GM19328 (cell line): ENCODE results near the gene COX7B2.
A peak's percentile ranks its signal among the peaks of the same experiment; 100 is the strongest.

Experiments used
- ATAC-seq: cut with Tn5 transposase; IDR thresholded peaks from one replicate; pipeline ENCODE4 v1.9.1; 2021; ENCODE audit warnings: mild to moderate bottlenecking, moderate library complexity; ENCODE audit not compliant: unreplicated experiment

The COX7B2 gene

DNA sequence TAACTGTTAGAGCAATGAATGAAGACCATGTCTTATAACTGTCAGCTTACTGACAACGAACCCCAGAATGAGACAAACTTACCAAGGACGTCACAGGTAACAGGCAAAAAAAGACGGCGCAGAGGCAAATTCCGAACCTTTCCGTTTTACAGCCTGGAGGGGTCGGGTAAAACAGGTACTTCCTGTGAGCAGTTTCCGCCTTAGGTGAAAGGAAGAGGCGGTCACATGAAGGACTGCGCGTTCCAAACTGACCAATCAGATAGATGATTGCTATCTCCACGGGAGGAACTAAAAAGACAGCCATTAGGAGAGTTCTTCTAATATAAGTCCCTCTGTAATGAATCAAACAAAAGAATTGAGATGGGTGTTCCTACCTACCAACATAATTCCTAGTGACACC lies at the start of gene COX7B2:
Gene COX7B2 (minus strand): TSS at position 168 of the 400 bp plus-strand sequence. CDS start 174,053 bp downstream, outside the sequence.
- ATAC-seq: no peak

- no peak for ATAC-seq
Observed at GRCh38 chr4:46956451-46956850, 47.4 kb upstream of the COX7B2 start.

DNA sequence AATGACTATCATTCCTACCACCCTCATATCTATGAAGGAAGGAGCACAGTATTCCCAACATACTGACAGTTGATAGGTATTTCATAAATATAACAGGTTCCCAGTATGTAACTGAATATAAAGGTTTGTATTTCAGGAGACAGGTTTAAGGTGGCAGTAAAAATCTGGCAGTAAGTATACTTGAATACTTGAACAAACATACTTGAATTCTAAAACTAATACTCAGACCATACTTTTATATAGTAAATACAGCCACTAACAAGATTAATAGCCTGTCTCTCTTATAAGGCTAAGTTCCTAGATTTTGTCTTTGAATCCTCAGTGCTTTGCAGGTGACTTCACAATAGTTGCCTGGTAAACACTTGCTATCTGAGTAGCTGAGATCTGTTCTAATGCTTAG lies 46.6 kb upstream of the COX7B2 start:
- ATAC-seq: no peak

DNA sequence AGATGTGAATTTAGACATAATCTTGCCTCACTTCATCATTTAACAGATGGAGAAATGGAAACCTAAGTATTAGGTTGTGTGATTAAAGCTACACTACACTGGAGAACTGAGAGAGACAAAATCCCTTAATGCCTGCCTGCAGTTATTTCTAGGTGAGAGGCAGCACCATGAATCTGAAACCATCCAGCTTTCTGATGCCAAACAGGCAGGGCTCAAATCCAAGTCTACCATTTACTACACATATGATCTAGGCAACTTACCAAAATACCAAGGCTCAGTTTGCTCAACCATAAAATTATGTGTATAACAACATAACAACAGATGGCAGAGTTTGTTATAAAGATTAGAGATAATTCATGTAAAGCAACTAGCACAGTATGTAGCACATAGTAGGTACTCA lies 45.6 kb upstream of the COX7B2 start:
- ATAC-seq: no peak

- ATAC-seq: no peak
Observed at GRCh38 chr4:46953564-46953963, 44.5 kb upstream of the COX7B2 start.

- no peak for ATAC-seq
Observed at GRCh38 chr4:46952451-46952850, 43.4 kb upstream of the COX7B2 start.

DNA sequence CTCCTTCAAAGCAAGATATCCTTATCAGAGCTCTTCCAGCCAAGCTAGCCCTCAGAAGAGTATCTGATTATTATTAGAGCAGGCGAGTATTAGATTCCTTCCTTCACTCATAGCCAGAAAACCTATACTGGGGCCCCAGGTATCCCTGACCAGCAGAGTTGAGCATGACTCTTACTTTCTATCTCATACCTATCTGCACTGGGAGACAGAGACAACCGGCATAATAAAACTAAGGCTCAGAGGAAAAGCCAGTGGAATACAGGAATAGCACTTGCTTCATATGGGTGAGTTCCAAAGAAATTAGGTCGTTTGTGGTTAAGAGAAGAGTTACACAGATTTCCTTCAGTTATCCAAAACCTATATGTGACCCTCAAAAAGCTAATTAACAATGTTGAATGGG lies 41.8 kb upstream of the COX7B2 start:
- no peak for ATAC-seq

DNA sequence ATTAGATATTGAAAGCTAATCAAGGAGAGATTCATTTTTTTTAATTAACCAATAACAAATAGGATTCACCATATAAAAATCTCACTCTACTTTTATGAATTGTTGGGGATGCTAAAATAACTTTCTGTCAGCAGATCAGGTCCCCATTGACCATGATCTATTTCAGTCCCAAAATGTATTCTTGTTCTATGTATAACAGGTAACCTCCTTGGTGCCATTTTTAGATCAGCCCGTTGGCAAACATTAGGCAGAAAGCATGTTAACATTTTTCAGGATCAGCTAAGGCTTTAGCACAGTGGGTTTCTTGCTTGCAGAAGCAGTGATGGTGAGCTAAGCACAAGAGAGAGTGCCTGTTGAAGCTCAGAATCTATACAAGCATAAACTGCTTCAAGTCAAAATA lies 40.8 kb upstream of the COX7B2 start:
- ATAC-seq: no peak

GRCh38 chr4:46947541-46947940 lies 38.5 kb upstream of the COX7B2 start:
- ATAC-seq: no peak

- ATAC-seq: no peak
Observed at GRCh38 chr4:46946919-46947536, 38.0 kb upstream of the COX7B2 start.

GRCh38 chr4:46945062-46945461 lies 36.0 kb upstream of the COX7B2 start:
- no peak for ATAC-seq

DNA sequence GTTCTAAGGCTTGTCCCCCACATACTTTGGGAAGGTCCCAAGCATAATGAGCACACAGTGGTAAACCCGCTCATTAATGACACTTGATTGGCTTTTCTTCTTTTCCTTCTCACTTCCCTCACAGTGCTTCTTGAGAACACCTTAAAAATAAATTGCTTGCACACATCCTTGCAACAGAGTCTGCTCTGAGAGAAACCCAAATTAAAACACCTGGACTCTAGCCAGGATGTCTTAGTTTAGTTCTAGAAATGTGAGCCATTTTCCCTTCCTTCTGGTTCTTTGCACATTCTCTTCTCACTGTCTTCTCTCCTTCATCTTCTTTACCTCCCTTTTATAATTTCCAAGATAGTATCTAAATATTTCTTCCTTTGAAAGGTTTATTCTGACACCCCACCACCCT lies 35.3 kb upstream of the COX7B2 start:
- no peak for ATAC-seq

DNA sequence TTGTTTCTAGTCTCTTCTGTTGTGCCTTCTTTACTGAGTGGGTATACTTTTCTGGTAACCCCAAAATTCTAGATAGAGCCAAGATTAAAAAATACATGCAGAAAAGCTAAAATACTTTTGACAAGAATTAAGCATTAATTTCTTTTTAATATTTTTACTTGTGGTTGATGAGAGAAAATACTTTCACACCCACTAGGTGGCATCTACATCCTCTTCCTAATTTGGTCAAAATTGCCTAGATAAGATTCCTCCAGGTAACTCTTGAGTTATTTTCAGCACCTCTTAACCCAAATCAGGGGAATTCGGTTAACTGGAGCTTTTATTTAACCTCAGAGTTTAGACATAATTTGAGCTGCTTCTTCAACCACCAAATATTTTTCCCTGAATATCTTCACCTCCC lies 28.4 kb upstream of the COX7B2 start:
- no peak for ATAC-seq

DNA sequence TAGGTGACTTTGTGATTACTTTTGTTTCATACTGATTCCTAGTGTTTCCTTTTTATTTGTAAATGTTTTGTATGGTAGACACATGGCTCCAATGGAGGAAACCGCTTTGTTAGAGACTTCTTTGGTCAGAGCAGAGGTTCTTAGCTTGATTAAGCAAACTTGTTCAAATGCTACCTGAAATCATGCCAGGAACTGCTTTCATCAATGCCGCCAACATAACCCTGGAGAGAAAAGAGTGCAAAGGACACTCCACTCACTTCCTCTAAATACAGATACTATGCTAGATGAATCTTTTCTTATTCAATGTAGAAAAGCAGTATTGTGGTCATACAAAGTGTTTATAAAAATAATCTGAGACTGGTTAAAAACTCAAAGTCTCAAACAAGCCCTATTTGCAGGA lies 25.7 kb upstream of the COX7B2 start:
- ATAC-seq: no peak

- no peak for ATAC-seq
Observed at GRCh38 chr4:46933686-46934085, 24.6 kb upstream of the COX7B2 start.

DNA sequence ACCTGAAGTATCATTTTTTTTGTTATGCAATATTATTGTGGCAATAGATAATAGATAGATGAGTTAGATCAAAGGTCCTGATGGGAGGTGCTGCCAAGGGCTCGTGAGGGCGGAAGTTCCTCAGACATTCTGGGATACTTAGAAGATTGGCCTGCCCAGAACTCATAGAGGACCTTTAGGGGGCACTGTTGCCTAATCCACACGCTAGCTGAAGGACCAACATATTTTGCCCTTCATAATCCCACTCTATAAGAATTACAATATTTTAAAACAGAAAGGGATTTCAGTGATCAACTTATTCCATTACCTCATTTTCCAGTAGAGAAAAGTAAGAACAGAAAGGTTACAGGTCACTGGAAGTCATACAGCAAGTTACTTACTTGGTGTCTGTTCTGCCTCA lies 22.9 kb upstream of the COX7B2 start:
- peak; percentile 63 for ATAC-seq

DNA sequence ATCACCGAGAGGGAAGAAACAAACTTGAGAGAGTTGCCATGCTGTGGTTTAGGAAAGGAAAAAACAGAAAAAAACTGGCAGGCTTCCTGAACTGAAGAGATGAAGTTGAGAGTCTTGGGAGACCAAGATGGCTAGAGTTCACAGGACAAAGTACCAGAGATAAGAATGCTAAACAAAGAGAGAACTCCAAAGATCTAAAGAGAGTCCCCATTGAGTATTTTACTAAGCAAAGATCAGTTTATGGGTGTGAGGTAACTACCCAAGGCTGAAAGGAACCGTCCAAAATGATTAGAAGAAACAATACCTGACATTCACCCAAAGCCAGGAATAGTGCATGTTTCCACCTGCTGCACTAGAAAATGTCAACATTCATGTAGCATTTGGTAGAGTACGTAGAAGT lies 21.8 kb upstream of the COX7B2 start:
- no peak for ATAC-seq

- no peak for ATAC-seq
Observed at GRCh38 chr4:46927201-46927600, 18.2 kb upstream of the COX7B2 start.

GRCh38 chr4:46924789-46925529 lies 15.9 kb upstream of the COX7B2 start:
- ATAC-seq: no peak

DNA sequence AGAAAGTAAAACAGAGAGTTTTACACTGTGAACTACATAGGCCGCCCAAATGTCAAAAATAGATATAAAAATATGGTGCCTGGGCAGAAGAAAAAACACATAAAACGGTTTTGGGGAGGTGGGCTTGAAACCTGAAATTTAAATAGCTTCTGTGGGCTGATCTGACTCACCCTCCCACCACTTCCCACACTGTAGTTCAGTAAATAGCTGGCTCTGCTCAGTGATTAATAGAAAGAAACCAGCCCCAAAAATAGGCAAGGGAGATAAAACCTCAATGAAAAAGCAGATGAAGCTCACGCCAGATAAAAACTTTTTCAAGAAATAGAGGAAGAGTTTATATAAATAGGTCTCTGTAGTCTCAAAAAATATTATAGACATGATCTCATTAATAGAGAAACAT lies 13.2 kb upstream of the COX7B2 start:
- ATAC-seq: no peak

DNA sequence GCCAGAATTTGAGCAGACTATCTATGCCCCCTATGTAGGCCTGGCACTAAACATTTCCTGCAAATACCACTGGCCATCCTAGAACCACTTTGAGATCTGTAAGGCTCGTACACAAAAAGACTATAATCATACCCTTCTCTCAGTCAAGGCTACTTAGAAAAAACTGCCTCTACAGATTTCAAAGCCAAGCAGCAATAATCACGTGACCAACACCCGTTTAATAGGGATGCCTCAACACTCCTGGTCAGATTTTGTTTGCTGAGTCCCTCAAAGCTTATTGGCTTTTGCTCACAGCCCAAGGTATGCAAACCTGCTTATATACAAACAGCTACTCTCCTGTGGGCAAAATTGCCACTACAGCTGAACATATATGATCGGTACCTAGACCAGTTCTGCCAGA lies 897 bp downstream of the COX7B2 start:
- ATAC-seq: no peak

DNA sequence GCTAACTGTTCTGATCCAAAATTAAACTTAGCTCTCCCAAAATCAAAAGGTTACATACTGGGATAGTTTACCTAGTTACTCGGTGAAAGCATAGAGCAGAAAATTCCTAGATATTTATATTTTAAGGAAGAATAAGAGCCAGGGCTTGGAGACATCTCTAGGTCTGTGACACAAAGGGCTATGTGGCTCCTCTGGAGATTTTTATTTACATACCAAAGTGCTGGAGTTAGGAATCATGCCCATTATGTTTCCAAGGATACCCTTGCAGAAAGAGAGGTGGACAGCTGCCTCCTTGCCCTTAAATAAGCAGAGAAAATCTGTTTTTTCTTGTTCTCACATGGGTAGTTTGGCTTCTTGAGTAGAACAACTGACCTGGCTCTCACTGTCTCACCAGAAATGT lies 9.0 kb downstream of the COX7B2 start:
- ATAC-seq: no peak

DNA sequence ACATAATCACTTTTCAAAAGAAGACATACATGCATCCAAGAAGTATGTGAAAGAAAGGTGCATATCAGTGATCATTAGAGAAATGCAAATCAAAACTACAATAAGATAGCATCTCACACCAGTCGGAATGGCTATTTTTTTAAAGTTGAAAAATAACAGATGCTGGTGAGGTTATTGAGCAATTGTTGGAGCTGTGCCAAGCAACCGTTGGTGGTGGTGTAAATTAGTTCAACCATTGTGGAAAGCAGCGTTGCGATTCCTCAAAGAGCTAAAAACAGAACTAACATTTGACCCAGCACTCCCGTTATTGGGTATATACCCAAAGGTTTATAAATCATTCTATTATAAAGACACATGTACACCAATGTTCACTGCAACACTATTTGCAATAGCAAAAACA lies 14.2 kb downstream of the COX7B2 start:
- no peak for ATAC-seq
